DMS153 (cell line): Measurements from ENCODE around the gene KRTAP10-8.
"Not testable (repeated sequence)": the region's sequence is repeated elsewhere in the genome, so short reads cannot be mapped to it uniquely, and the experiment has no call there.

Experiments
- DNase-seq: peaks from one replicate; lab custom pipeline; 2025; lab: John Stamatoyannopoulos, UW

KRTAP10-8 gene

GRCh38 chr21:44612029-44612486 is at the start of gene KRTAP10-8:
KRTAP10-8 (plus strand) TSS chr21:44612079; CDS start chr21:44612101, 22 bp downstream.
- no peak for DNase-seq

- no peak for DNase-seq
Observed at GRCh38 chr21:44564099-44564498, 47.8 kb upstream of the KRTAP10-8 start.

DNA sequence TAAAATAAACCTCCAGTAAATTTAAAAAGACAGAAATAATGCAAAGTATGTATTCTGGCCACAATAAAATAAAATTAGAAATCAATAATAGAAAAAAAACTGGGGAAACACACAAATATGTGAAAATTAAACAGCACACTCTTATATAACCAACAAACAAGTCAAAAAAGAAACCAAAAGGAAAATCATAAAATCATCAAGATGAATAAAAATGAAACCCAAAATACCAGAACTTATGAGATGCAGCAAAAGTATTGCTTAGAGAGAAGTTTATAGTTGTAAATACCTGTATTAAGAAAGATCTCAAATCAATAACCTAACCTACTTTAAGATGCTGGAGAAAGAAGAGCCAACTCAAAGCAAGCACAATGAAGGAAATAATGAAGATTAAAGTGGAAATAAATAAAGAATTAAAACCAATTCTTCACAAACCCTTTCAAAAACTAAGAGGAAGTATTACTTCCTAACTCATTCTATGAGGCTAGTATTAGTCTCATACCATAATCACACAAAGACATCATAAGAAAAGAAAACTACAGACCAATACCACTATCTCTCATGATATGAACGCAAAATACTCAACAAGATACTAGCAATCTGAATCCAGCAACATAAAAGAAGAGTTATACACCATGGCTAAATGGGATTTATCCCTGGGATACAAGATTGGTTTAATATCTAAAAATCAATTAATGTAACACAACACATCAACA is 46.8 kb upstream of the KRTAP10-8 start:
- no peak for DNase-seq

- DNase-seq = no peak
Observed at GRCh38 chr21:44566403-44566802, 45.5 kb upstream of the KRTAP10-8 start.

GRCh38 chr21:44567481-44568171 is 44.3 kb upstream of the KRTAP10-8 start:
- no peak for DNase-seq

DNA sequence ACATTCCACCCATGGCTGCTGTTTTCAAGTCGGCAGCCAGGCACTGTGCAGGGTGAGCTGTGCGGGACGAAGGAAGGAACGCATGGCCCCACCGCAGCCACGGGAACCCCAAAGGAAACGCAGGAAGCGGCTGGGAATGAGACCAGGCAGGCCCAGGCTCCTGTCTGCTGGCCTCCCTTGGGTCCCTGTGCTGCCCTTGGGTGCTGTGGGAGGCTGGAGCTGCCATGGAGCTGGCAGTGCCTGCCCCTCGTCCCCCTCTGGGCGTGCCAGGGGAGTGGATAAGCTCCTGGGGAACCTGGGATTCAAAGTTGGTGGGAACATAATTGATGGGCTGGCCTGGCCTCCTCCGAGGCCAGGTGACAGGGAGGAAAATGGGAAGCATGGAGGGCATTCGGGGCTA is 43.6 kb upstream of the KRTAP10-8 start:
- no peak for DNase-seq

GRCh38 chr21:44568667-44569556 is 43.0 kb upstream of the KRTAP10-8 start:
- DNase-seq = no peak

DNA sequence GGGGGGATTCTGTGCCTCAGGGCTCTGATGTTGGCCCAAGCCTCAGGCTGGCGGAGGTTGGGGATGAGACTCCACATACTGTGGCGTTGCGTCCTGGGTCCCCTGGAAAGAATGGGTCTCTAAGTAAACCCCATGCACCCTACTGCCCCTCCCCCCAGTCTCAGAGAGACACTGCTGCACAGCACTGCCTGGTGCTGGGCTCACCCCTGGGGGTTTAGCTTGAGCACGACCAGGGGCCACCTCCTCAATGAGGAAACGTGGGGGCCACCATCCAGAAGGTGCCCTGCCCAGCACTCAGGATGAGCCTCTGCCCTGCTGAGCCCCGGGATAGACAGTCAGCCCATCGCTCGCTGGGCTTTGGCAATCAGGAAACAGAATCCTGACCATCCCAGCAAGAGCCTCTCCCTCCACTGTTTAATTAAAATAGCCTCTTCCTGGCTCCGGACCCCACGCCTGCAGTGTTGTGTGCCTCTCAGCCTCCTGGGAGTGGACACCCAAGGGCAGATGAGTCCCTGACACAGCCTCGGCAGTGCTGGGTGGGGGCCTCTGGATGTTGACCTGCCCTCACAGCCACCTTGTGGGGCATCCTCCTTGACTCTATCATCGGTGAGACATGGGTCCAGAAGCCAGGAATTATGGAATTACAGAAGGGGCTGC is 41.9 kb upstream of the KRTAP10-8 start:
- DNase-seq = no peak

- no peak for DNase-seq
Observed at GRCh38 chr21:44571296-44571695, 40.6 kb upstream of the KRTAP10-8 start.

DNA sequence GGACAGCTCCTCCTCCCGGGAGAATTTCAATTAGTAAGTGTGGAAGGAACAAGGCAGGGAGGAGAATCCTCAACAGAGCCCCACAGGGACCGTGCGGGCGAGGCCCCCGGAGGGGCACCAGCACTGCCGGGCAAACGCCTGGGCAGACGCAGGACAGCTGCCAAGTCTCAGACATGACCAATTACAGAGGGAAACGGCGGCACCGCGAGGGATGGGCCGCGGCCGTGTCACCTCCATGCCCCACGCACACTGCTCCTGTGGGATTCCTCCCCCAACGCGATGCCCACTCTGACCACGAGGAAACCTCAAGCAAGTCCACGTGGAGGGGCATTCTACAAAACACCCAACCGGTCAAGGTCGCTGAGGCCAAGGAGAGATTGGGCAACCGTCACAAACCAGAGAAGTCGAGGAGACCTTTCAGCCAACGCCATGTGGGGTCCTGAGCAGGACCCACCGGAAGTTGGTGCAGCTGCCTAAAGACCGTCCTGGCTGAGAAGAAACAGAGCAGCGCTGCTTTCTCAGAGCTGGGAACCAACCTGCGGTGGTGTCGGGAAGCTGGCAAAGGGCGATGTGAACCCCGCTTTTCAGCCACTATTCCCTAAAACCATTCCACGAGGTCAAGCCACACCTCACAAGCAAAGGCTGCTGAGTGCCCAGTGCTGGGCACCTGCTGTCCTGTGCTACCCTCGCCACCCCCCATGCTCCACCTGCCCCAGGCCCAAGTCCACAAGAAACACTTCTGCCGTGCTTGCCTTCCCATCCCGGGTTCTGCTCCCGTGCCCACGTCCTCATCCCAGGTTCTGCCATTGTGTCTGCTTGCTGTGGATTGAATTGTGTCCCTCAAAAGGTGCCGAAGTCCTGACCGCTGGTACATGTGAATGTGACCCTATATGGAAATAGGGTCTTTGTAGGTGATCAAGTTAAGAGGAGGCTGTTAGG is 39.8 kb upstream of the KRTAP10-8 start:
- DNase-seq = no peak

DNA sequence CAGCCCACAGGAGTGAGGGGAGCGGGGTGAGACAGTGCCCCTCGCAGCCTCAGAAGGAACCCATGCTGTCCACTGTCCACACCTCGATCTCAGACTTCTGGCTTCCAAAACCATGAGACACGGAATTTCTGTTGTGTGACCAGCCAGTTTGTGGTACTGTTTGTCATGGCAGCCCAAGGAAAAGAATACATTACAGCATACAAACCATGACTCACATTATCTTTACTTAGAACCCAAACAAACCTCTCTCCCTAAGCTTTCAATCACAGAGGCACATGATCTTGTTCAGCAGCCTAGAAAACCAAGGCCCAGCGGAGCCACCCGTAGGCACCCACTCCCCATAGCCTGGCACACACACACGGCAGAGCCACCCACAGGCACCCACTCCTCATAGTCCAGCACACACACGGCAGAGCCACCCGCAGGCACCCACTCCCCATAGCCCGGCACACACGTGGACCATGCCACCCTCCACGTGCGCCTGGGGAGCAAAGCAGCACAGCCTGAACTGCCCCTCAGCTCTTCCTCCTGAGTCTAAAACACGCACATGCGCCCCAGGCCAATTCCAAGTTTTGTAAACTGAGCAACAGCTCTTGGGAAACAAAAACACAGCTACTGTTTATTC is 38.8 kb upstream of the KRTAP10-8 start:
- no peak for DNase-seq

GRCh38 chr21:44573630-44574456 is 38.0 kb upstream of the KRTAP10-8 start, which contains the start of gene KRTAP10-4:
KRTAP10-4 (plus strand) TSS chr21:44573729; CDS start chr21:44573759, 30 bp downstream.
- DNase-seq = not testable (repeated sequence)

DNA sequence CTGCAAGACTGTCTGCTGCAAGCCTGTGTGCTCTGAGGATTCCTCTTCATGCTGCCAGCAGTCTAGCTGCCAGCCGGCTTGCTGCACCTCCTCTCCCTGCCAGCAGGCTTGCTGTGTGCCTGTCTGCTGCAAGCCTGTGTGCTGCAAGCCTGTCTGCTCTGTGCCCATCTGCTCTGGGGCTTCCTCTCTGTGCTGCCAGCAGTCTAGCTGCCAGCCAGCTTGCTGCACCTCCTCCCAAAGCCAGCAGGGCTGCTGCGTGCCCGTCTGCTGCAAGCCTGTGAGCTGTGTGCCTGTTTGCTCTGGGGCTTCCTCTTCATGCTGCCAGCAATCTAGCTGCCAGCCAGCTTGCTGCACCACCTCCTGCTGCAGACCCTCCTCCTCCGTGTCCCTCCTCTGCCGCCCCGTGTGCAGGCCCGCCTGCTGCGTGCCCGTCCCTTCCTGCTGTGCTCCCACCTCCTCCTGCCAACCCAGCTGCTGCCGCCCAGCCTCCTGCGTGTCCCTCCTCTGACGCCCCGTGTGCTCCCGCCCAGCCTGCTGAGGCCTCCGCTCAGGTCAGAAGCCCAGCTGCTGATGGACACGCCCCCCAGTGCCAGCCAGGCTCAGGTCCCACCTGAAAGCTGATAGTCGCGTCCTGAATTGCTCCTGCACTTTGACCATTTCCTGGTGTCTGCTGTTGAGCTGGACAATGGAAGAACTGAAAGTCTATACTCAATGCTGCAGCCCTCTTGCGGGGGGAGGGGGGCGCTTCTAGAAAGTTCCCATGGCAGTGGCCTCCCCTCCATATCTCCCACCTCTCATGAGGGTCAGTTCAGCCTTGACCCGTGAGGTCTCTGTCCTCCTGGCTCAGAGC is 37.2 kb upstream of the KRTAP10-8 start:
- DNase-seq = no peak

DNA sequence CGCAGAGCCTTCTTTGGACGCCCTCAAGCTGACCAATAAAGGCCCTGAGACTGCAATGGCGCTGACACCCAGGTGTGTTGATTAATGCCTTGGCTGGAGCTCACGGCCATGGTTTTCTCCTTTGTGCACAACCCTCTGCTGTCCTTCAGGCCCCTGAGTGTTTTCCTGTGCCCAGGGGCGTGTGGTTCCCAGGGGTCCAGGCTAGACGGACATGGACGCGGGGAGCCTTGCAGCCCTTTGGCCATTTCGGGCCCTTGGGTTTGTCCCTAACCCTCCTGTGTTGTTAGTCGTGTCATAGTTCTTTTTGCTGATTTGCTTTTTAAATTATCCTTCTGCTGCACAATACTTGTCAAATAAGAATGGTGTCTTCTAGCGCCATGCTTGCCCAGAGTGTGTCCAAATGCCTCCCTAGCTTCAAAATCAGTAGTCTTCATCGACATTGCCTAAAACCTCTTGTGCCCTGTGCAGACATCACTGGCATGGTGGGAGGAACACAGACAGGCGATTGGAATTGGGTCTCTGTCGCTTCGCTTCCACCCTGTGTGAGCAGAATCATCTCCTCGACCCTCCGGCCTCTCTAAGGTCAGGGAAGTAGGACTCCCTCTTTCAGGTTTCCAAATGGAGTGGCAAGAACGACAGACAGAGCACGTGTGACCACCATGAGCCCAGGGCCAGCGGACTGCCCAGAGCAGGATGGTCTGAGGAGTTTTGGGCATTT is 36.4 kb upstream of the KRTAP10-8 start:
- no peak for DNase-seq

GRCh38 chr21:44576025-44576420 is 35.9 kb upstream of the KRTAP10-8 start:
- no peak for DNase-seq

DNA sequence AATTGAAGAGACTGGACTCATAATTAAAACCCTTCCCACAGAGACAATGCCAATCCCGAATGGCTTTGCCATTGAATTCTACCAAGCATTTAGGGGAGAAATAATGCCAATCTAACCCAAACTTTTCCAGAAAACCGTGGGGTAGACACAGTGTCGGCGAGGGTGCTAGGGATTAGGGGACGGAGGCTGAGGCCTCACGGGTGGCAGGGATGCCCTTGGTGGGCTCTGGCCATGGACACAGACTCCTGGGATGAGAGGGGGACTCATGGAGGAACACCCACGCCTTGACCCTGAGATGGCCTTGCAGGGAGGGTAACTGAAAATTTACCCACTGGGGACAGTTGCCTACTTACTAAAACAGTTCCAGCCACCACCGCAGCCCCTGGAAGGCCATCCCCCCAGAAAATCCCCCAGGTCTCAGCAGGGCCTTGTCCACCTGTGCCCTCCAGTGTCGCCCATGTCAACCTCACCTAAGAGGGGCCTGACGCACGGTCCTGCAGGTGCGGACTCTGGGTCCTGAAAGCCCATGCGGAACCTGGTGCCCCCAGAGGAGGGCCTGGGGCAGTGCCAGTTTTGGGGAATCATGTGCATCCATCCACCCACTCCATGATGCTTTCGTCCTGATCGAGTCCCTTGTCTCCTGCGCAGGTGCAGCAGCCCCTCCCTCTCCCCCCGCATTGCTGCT is 33.4 kb upstream of the KRTAP10-8 start:
- no peak for DNase-seq
